Measurements from ENCODE around the gene TRPC4AP.

Gene TRPC4AP

DNA sequence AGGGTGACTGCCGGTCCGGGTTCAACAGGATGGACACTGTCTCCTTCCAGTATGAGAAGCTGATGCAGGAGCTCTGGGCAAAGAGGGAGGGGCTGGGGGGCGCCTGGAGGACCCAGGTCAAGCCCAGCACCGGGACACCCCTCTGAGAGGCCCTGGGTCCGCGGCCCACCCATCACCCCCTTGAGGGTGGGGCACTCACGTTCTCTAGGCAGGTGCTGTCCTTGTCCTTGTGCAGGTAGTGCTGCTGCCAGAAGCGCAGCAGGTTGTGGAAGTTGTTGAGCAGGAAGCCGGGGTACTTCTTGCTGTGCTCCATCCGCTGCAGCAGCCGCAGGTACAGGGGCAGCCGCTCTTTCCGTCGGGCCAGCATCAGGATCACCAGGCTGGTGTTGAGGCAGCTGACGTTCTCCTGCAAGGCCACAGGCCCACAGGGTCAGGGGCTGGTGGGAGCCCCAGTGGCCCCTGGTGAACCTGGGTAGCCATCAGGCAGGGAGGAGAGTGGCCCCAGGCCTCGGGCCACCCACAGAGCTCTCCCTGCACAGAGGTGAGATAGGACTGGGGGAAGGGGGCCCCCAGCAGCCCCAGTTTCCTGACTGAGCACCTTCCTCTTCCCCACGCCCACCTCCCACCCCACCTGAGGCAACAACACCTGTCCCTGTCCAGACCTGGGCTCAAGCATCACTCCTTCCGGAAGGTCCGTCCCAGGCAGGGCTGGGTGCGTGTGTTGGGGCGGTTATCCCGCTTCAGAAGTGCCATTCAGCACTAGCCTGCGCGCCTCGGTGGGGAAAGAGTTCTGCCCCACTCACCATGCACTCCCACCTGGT is 89.2 kb downstream of the TRPC4AP start:
- Histone ChIP-seq H3K27me3 (ENCODE audit: low read depth) (no peaks in the 10 kb centered on the region), H3K9me3 (no peaks in the 10 kb centered on the region), H3K36me3 (replicated peaks) (peaks cover 89% of the 10 kb centered on the region), H3K4me3 (no peak overlapping the region), H3K4me1 (no peaks in the 10 kb centered on the region)
- in situ Hi-C loops (cut with MboI; ENCODE audit: low sequenced_read_pairs) = no loop called here
- DNase-seq (ENCODE audit: low spot score in 2 of 2) = no peak

DNA sequence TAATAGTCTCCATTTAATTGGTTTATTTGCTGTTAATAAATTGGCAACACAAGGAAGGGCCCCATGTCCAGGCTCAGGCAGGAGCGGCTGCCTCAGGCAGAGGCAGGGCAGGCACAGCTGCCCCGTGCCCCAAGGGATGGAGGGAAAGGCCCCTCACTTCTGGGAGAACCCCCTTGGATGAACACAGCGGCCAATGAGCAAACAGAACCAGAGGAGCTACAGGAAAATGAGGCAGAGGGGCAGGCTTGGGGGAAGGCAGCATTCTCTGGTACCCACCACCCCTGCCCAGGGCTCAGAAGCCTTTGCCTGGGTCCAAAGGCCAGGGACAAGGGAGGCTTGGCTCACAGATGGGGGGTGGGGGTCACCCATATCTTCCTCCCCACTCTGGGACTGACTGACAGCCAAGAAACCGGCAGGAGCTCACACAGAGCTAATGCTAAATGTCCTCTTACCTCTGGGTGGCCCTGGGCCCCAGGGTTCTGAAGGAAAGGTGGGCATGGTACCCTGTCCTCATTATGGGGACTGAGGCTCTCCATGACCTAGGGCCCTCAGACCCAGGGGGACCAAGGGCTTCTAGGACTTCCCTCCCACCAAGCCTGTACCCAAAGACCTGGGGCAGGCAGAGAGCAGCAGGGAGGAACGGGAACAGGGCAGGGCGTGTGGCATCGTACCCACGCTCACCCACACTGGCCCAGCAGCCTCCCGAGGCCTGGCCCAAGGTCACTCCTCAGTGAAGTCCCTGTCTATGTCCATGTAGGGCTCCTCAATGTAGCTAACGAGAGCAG is 90.0 kb downstream of the TRPC4AP start:
- Histone ChIP-seq H3K4me1 (no peaks in the 10 kb centered on the region), H3K9me3 (no peaks in the 10 kb centered on the region), H3K36me3 (replicated peaks) (peaks cover 85% of the 10 kb centered on the region), H3K4me3 (no peak overlapping the region), H3K27me3 (ENCODE audit: low read depth) (no peaks in the 10 kb centered on the region)
- DNase-seq (ENCODE audit: low spot score in 2 of 2) = no peak
- in situ Hi-C loops (cut with MboI; ENCODE audit: low sequenced_read_pairs) = no loop called here

DNA sequence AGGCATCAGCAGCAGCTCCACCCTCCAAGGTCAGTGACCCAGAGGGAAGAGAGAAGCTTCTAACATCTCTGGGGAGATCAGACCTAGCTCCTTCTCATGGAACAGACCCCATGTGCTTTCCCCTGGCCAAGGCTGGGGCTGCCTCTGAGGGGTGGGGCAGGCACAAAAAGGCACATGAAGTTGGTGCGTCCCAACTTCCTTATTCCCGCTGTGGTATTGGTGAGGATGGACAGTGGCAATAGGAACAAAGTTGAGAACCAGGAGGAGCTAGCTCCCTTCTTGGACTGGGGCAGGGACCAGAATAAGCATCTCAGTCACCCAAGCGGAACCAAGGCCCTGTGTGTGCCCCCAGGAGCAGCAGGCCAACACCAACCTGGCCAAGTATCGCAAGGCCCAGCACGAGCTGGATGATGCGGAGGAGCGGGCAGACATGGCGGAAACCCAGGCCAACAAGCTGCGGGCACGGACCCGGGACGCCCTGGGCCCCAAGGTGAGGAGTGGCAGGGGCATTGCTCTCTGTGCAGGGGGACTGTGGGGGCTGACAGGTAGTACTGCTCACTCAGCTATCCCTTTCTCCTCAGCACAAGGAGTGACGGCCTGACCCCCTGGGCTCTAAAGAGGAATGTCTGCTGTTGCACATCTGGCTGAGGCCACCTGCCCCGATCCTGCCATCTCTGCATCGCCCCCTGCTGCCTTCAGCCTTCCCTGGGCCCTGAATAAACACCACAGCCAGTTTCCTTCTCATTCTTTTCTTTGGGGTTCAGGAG is 90.8 kb downstream of the TRPC4AP start:
- H3K36me3 ChIP-seq (replicated peaks) = peaks cover 77% of the 10 kb centered on the region

GRCh38 chr20:35000922-35001595 is 91.5 kb downstream of the TRPC4AP start:
- DNase-seq (ENCODE audit: low spot score in 2 of 2) = no peak

More for the DNA sequence above, 90.8 kb downstream of the TRPC4AP start:
- no peak overlapping the region for H3K4me3 ChIP-seq
- H3K27me3 ChIP-seq (ENCODE audit: low read depth) = no peaks in the 10 kb centered on the region
- peak in 1 of 2 experiments; percentile 43 for DNase-seq (ENCODE audit: low spot score in 2 of 2)
- in situ Hi-C loops (cut with MboI; ENCODE audit: low sequenced_read_pairs) = no loop called here
- no peaks in the 10 kb centered on the region for H3K4me1 ChIP-seq
- no peaks in the 10 kb centered on the region for H3K9me3 ChIP-seq

GRCh38 chr20:35000311-35000921 is 92.2 kb downstream of the TRPC4AP start:
- H3K27me3 ChIP-seq (ENCODE audit: low read depth) = no peaks in the 10 kb centered on the region
- in situ Hi-C loops (cut with MboI; ENCODE audit: low sequenced_read_pairs) = no loop called here
- H3K4me1 ChIP-seq = no peaks in the 10 kb centered on the region
- H3K4me3 ChIP-seq = no peak overlapping the region
- DNase-seq (ENCODE audit: low spot score in 2 of 2) = no peak
- H3K36me3 ChIP-seq (replicated peaks) = peaks cover 70% of the 10 kb centered on the region
- H3K9me3 ChIP-seq = no peaks in the 10 kb centered on the region

More at GRCh38 chr20:35000922-35001595, 91.5 kb downstream of the TRPC4AP start:
- Histone ChIP-seq H3K36me3 (replicated peaks) (peaks cover 75% of the 10 kb centered on the region), H3K4me3 (no peak overlapping the region), H3K4me1 (no peaks in the 10 kb centered on the region), H3K27me3 (ENCODE audit: low read depth) (no peaks in the 10 kb centered on the region), H3K9me3 (no peaks in the 10 kb centered on the region)
- in situ Hi-C loops (cut with MboI; ENCODE audit: low sequenced_read_pairs) = no loop called here

- Histone ChIP-seq H3K9me3 (no peaks in the 10 kb centered on the region), H3K27me3 (ENCODE audit: low read depth) (no peaks in the 10 kb centered on the region), H3K36me3 (replicated peaks) (peaks cover 63% of the 10 kb centered on the region), H3K4me3 (no peak overlapping the region), H3K4me1 (no peaks in the 10 kb centered on the region)
- in situ Hi-C loops (cut with MboI; ENCODE audit: low sequenced_read_pairs) = no loop called here
- no peak for DNase-seq (ENCODE audit: low spot score in 2 of 2)
Measured at GRCh38 chr20:34999782-35000181, 92.8 kb downstream of the TRPC4AP start.

DNA sequence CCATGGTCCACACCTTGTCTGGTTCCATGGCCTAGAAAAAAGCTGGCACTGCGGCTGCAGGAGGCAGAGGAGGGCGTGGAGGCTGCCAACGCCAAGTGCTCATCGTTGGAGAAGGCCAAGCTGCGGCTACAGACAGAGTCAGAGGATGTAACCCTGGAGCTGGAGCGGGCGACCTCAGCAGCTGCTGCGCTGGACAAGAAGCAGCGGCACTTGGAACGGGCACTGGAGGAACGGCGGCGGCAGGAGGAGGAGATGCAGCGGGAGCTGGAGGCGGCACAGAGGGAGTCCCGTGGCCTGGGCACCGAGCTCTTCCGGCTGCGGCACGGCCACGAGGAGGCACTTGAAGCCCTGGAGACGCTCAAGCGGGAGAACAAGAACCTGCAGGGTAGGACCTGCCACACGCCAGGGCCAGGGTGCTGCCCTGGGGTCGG is 93.6 kb downstream of the TRPC4AP start:
- no peaks in the 10 kb centered on the region for H3K9me3 ChIP-seq
- peaks cover 56% of the 10 kb centered on the region for H3K36me3 ChIP-seq (replicated peaks)
- no peak for DNase-seq (ENCODE audit: low spot score in 2 of 2)
- H3K4me3 ChIP-seq = no peak overlapping the region
- no peaks in the 10 kb centered on the region for H3K4me1 ChIP-seq
- no peaks in the 10 kb centered on the region for H3K27me3 ChIP-seq (ENCODE audit: low read depth)
- in situ Hi-C loops (cut with MboI; ENCODE audit: low sequenced_read_pairs) = no loop called here

DNA sequence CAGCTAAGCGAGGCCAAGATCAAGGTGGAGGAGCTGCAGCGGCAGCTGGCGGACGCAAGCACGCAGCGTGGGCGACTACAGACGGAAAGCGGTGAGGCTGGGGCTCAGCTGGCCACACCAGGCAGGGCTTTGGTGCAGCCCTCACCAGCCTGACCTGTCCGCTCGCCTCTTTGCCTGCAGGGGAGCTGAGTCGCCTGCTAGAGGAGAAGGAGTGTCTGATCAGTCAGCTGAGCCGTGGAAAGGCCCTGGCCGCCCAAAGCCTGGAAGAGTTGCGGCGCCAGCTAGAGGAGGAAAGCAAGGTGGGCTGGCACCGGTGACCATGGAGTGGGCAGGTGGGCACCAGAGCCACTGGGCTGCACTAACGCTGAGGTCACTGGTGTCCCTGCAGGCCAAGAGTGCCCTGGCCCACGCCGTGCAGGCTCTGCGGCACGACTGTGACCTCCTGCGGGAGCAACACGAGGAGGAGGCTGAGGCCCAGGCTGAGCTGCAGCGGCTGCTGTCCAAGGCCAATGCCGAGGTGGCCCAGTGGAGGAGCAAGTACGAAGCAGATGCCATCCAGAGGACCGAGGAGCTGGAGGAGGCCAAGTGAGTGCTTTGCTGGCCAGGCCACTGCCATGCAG is 94.2 kb downstream of the TRPC4AP start:
- no peak overlapping the region for H3K4me3 ChIP-seq
- peaks cover 50% of the 10 kb centered on the region for H3K36me3 ChIP-seq (replicated peaks)
- DNase-seq (ENCODE audit: low spot score in 2 of 2) = no peak
- H3K9me3 ChIP-seq = no peaks in the 10 kb centered on the region
- in situ Hi-C loops (cut with MboI; ENCODE audit: low sequenced_read_pairs) = no loop called here
- H3K27me3 ChIP-seq (ENCODE audit: low read depth) = no peaks in the 10 kb centered on the region
- no peaks in the 10 kb centered on the region for H3K4me1 ChIP-seq

- Histone ChIP-seq H3K9me3 (no peaks in the 10 kb centered on the region), H3K4me3 (no peak overlapping the region), H3K4me1 (no peaks in the 10 kb centered on the region), H3K36me3 (replicated peaks) (peaks cover 43% of the 10 kb centered on the region), H3K27me3 (ENCODE audit: low read depth) (no peaks in the 10 kb centered on the region)
- in situ Hi-C loops (cut with MboI; ENCODE audit: low sequenced_read_pairs) = no loop called here
- DNase-seq (ENCODE audit: low spot score in 2 of 2) = no peak
Measured at GRCh38 chr20:34997774-34998173, 94.8 kb downstream of the TRPC4AP start.

DNA sequence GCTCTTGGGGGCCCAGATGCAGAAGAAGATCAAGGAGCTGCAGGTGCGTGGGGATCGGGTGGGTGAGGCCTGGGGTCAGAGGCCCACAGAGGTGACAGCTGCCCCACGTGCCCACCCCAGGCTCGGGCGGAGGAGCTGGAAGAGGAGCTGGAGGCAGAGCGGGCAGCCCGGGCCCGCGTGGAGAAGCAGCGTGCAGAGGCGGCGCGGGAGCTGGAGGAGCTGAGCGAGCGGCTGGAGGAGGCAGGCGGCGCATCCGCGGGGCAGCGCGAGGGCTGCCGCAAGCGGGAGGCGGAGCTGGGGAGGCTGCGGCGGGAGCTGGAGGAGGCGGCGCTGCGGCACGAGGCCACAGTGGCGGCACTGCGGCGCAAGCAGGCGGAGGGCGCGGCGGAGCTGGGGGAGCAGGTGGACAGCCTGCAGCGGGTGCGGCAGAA is 95.5 kb downstream of the TRPC4AP start:
- Histone ChIP-seq H3K9me3 (no peaks in the 10 kb centered on the region), H3K4me3 (no peak overlapping the region), H3K4me1 (no peaks in the 10 kb centered on the region), H3K27me3 (ENCODE audit: low read depth) (no peaks in the 10 kb centered on the region), H3K36me3 (replicated peaks) (peaks cover 37% of the 10 kb centered on the region)
- no peak for DNase-seq (ENCODE audit: low spot score in 2 of 2)
- in situ Hi-C loops (cut with MboI; ENCODE audit: low sequenced_read_pairs) = no loop called here

DNA sequence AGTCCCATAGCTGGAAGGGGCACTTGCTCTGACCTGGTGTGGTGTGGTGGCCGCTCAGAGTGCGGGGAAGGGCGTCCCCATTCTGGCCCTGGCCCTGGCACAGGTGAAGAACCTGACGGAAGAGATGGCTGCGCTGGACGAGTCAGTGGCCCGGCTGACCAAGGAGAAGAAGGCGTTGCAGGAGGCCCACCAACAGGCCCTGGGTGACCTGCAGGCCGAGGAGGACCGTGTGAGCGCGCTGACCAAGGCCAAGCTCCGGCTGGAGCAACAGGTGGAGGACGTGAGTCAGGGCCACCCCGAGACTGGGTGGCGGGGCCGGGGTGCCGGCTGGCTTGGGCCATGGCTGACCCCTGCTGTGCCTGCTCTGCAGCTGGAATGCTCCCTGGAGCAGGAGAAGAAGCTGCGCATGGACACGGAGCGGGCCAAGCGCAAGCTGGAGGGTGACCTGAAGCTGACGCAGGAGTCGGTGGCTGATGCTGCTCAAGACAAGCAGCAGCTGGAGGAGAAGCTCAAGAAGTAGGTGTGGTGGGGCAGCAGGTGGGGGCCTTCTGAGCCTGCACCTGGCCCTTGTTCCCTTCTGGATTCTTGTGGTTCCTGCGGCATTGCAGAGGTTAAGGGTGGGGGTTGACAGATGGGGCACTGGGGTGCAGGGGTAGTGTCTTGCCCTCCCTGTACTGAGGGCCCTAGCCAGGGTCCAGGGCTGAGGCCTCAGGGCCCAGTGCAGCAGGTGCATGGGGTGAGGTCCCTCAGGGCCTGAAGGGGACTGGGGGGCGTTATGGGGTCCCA is 96.2 kb downstream of the TRPC4AP start:
- H3K36me3 ChIP-seq (replicated peaks) = peaks cover 30% of the 10 kb centered on the region
- H3K9me3 ChIP-seq = no peaks in the 10 kb centered on the region
- in situ Hi-C loops (cut with MboI; ENCODE audit: low sequenced_read_pairs) = no loop called here
- H3K27me3 ChIP-seq (ENCODE audit: low read depth) = no peaks in the 10 kb centered on the region
- no peak overlapping the region for H3K4me3 ChIP-seq
- DNase-seq (ENCODE audit: low spot score in 2 of 2) = no peak
- no peaks in the 10 kb centered on the region for H3K4me1 ChIP-seq

GRCh38 chr20:34995696-34996095 is 96.9 kb downstream of the TRPC4AP start:
- in situ Hi-C loops (cut with MboI; ENCODE audit: low sequenced_read_pairs) = no loop called here

More at GRCh38 chr20:34995696-34996095, 96.9 kb downstream of the TRPC4AP start:
- Histone ChIP-seq H3K4me1 (no peaks in the 10 kb centered on the region), H3K27me3 (ENCODE audit: low read depth) (no peaks in the 10 kb centered on the region), H3K4me3 (no peak overlapping the region), H3K36me3 (replicated peaks) (peaks cover 22% of the 10 kb centered on the region), H3K9me3 (no peaks in the 10 kb centered on the region)
- no peak for DNase-seq (ENCODE audit: low spot score in 2 of 2)

Measured in HAP-1 (cell line).